ENCODE measurements around the gene PPP2R2C. TPM values are rescaled to one million over a fixed set of nuclear protein-coding genes. Genes with fewer than 3 reads are reported as not detected.

The PPP2R2C gene
- total and polyA plus RNA-seq, 10 donors, result 0.07 to 1.3 (median 0.23) TPM; not detected in 1

DNA sequence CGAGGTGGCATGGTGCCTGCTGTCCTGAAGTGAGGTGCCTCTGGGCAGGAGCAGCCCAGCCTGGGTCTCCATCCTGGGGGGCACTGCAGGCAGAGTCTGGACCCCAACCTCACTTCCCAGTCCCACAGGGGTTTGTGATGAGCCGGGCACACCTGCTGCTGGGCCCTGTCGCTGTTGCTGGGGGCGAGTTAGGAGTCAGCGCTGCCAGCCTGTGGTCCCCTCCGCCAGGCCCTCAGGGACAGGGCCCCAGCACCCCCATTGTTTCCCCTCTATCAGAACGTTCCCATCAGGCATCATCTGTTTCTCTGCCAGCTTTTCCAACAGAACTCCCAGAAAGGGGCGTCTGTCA, 179.3 kb downstream of the PPP2R2C start:
- Histone ChIP-seq H3K4me3 (no peak overlapping the region), H3K27ac (no peak overlapping the region), H3K4me1 (peaks cover 0 to 8% (median 0%) of the 10 kb centered on the region in 6 donors), H3K36me3 (peaks cover 0 to 99% (median 29%) of the 10 kb centered on the region in 6 donors), H3K9me3 (no peaks in the 10 kb centered on the region), H3K27me3 (replicated peaks in 1 of 7) (no peaks in the 10 kb centered on the region)
- WGBS, 5 donors, result 86 to 96% (median 91%) methylated on average over 5 to 8 of the region's 8 CpGs
- no peak for DNase-seq
- no peak for TF ChIP-seq POLR2AphosphoS5 (IDR thresholded peaks at IDR 0.05)
- TF ChIP-seq, protein P1, sequence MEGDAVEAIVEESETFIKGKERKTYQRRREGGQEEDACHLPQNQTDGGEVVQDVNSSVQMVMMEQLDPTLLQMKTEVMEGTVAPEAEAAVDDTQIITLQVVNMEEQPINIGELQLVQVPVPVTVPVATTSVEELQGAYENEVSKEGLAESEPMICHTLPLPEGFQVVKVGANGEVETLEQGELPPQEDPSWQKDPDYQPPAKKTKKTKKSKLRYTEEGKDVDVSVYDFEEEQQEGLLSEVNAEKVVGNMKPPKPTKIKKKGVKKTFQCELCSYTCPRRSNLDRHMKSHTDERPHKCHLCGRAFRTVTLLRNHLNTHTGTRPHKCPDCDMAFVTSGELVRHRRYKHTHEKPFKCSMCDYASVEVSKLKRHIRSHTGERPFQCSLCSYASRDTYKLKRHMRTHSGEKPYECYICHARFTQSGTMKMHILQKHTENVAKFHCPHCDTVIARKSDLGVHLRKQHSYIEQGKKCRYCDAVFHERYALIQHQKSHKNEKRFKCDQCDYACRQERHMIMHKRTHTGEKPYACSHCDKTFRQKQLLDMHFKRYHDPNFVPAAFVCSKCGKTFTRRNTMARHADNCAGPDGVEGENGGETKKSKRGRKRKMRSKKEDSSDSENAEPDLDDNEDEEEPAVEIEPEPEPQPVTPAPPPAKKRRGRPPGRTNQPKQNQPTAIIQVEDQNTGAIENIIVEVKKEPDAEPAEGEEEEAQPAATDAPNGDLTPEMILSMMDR (IDR thresholded peaks at IDR 0.05 in 8 of 11, conservative IDR thresholded peaks at IDR 0.05 in 3 of 11), result no peak
- no peak for TF ChIP-seq POLR2A (IDR thresholded peaks at IDR 0.05)
- intact Hi-C loops (cut with DNase I; ENCODE audit: low total_unique reads), result no loop called here

DNA sequence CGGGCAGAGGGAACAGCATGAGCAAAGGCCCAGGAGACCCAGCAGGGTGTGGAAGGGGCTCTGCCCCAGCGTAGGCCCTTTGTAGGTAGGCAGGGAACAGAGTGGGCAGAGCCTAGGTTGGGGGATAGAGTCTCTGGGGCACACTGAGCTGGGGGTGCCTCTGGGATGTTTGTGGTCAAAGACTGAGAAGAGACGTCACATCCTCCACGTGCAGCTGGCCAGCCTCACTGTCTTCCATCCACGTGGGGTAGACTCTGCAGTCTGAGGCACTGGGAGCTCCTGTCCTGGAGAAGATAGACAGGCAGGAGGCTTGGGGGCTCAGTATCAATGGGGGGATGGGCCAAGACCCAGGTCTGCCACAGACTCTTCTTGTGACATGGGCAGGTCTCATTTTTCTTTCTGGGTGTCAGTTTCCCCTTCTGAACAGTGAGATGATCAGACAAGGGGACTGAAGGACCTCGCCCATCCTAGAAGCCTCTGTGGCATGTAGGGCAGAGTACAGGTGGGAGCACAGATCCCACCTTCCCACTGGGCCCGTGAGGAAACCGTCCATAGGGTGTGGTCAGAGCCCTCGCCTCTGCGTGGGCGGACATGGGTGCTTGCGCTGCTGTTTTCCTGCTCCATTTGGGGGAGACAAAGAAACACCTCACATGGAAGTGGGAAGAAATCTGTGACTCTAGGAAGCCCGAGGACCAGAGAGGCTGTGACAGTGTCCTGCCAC, 179.9 kb downstream of the PPP2R2C start:
- intact Hi-C loops (cut with DNase I; ENCODE audit: low total_unique reads), result no loop called here
- Histone ChIP-seq H3K36me3 (peaks cover 0 to 99% (median 32%) of the 10 kb centered on the region in 6 donors), H3K4me3 (no peak overlapping the region), H3K9me3 (no peaks in the 10 kb centered on the region), H3K4me1 (peaks cover 0 to 8% (median 0%) of the 10 kb centered on the region in 6 donors), H3K27me3 (replicated peaks in 1 of 7) (no peaks in the 10 kb centered on the region), H3K27ac (no peak overlapping the region)
- TF ChIP-seq, protein P1 (IDR thresholded peaks at IDR 0.05 in 8 of 11, conservative IDR thresholded peaks at IDR 0.05 in 3 of 11), result no peak
- TF ChIP-seq POLR2A (IDR thresholded peaks at IDR 0.05) (no peak), POLR2AphosphoS5 (IDR thresholded peaks at IDR 0.05) (no peak)
- DNase-seq, result no peak
- WGBS, 5 donors, result 76 to 84% (median 79%) methylated on average over 13 of the region's 13 CpGs

DNA sequence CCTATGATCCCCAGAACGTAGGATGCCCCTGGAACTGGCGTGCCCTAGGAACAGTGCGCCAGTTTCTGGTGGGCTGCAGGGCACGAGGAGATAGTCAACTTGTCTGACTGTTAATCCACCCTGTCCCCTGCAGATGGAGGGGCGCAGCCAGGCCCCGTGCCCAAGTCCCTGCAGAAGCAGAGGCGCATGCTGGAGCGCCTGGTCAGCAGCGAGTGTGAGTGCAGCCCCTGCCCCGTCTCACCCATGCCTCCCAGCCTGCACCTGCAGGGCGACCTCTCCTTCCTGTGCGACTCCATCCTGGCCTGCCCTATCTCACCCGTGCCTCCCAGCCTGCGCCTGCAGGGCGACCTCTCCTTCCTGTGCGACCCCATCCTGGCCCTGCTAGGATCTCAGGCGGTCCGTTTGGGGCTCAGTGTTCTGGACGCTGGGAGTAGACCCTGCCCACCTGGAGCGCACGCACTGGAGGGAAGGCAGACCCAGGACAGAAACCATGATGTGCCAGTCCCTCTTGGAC, 180.6 kb downstream of the PPP2R2C start:
- no peaks in the 10 kb centered on the region for H3K27me3 ChIP-seq (replicated peaks in 1 of 7)
- no peak overlapping the region for H3K4me3 ChIP-seq
- peaks cover 0 to 99% (median 36%) of the 10 kb centered on the region in 6 donors for H3K36me3 ChIP-seq
- DNase-seq, result no peak
- WGBS, 5 donors, result 73 to 82% (median 80%) methylated on average over 15 to 21 of the region's 21 CpGs
- intact Hi-C loops (cut with DNase I; ENCODE audit: low total_unique reads), result no loop called here
- H3K4me1 ChIP-seq, result peaks cover 0 to 8% (median 0%) of the 10 kb centered on the region in 6 donors
- H3K9me3 ChIP-seq, result no peaks in the 10 kb centered on the region
- TF ChIP-seq, protein P1 (IDR thresholded peaks at IDR 0.05 in 8 of 11, conservative IDR thresholded peaks at IDR 0.05 in 3 of 11), result no peak
- TF ChIP-seq POLR2A (IDR thresholded peaks at IDR 0.05) (no peak), POLR2AphosphoS5 (IDR thresholded peaks at IDR 0.05) (peak; percentile 44 to 82 (median 78))
- no peak overlapping the region for H3K27ac ChIP-seq

DNA sequence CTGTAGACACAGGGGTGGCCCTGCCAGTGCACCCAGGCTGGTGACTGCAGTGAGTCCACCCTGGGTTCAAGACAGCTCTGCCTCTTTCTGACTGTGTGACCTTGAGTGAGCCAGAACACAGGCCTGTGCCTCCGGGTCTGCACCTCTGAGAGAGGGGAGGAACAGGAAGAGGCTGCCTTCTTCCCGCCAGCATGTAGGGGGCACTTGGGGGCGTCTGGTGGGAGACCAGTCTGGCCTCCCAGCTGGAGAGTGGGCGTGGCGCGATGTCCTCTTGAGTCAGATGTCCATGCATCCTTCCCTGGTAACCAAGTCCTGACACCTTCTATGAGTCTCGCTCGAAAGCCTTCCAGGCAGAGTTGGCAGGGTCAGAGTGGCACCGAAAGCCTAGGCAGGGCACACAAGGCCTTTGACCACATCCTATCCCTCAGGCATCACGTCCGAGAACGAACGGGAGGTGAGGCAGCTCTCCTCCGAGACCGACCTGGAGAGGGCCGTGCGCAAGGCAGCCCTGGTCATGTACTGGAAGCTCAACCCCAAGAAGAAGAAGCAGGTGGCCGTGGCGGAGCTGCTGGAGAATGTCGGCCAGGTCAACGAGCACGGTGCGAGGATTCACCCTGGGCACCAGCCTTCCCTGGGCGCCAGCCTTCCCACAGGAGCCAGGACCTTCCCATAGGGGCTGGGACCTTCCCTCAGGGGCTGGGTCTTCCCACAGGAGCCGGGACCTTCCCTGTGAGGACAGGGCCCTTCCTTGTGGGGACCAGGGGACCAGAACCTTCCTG, 181.5 kb downstream of the PPP2R2C start:
- intact Hi-C loops (cut with DNase I; ENCODE audit: low total_unique reads), result no loop called here
- TF ChIP-seq POLR2AphosphoS5 (IDR thresholded peaks at IDR 0.05), result peak in 1 of 3 donors; percentile 37
- TF ChIP-seq, protein P1 (IDR thresholded peaks at IDR 0.05 in 8 of 11, conservative IDR thresholded peaks at IDR 0.05 in 3 of 11), result no peak
- TF ChIP-seq POLR2A (IDR thresholded peaks at IDR 0.05), result no peak
- Histone ChIP-seq H3K4me3 (no peak overlapping the region), H3K36me3 (peaks cover 0 to 94% (median 30%) of the 10 kb centered on the region in 6 donors), H3K27ac (peak overlapping the region in 1 of 8 donors; percentile 15), H3K9me3 (no peaks in the 10 kb centered on the region), H3K4me1 (peaks cover 0 to 8% (median 0%) of the 10 kb centered on the region in 6 donors), H3K27me3 (replicated peaks in 1 of 7) (no peaks in the 10 kb centered on the region)
- no peak for DNase-seq
- WGBS, 5 donors, result 76 to 90% (median 85%) methylated on average over 22 to 25 of the region's 25 CpGs
